ENCODE results near the gene PTPRK. TPM values are rescaled to one million over a fixed set of nuclear protein-coding genes. Genes with fewer than 3 reads are reported as not detected.

PTPRK gene
- polyA plus RNA-seq, 1 experiment: 37.8 TPM

- Histone ChIP-seq H3K4me3 (ENCODE audit: low read depth, low read length) (no peak overlapping the region), H3K27me3 (ENCODE audit: control insufficient read depth, insufficient read depth, low read length) (no peaks in the 10 kb centered on the region), H3K9me3 (ENCODE audit: control insufficient read depth, insufficient read depth, low read length) (no peaks in the 10 kb centered on the region), H3K27ac (ENCODE audit: low read depth, low read length) (no peak overlapping the region)
- POLR2A ChIA-PET: no interaction called here
- TF ChIP-seq CTCF (IDR thresholded peaks at IDR 0.05; ENCODE audit: low read depth, low read length): no peak
- DNase-seq (ENCODE audit: low read depth, low spot score): no peak
- CTCF ChIA-PET: no interaction called here
Measured at GRCh38 chr6:128158496-128158895, 361.9 kb downstream of the PTPRK start.

DNA sequence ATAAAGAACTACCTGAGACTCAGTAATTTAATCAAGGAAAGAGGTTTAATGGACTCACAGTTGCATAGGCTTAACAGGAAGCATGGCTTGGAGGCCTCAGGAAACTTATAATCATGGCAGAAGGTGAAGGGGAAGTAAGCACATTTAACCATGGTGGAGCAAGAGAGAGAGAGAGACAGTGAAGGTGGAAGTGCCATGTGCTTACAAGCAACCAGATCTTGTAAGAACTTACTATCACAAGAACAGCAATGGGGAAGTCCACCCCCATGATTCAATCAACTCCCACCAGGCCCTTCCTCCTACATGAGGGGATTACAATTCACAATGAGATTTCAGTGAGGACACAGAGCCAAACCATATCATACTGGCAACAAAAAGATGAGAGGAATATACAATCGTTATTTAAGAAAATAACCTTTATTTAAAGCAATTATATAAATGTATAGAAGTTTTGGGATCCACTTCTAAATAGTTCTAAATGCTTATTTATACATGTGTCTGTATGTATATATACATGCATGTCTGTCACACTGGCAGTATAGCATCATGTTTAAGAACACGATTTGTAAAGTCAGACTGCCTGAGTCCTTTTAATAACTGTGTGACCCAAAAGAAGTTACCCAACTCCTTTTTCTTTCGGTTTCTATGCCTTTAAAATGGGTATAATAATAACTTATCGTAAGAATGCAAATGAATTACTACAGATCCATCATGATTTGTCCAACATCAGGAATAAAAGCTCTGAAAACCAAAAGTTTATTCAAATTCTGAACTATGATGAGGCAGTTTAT, 363.9 kb downstream of the PTPRK start:
- no peak for TF ChIP-seq CTCF (IDR thresholded peaks at IDR 0.05; ENCODE audit: low read depth, low read length)
- POLR2A ChIA-PET: no interaction called here

DNA sequence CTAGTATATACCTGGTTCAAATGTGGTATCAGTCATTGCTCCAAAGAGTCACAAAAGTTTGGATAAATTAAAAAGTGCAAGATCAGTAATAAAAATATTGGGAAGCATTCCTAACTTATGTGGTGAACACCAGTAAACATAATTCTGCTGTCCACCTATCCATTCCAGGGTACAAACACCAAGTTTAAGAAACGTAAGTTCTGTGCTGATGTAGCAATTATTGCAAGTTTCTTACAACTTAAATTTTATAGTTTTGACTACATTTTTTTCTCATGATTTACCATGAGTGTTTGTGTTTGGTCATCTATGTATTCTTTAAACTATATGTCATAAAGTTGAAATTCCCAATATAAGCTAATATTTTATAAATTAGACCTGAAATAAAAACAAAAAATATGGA, 364.6 kb downstream of the PTPRK start:
- no peaks in the 10 kb centered on the region for H3K27me3 ChIP-seq (ENCODE audit: control insufficient read depth, insufficient read depth, low read length)
- H3K27ac ChIP-seq (ENCODE audit: low read depth, low read length): no peak overlapping the region
- no peaks in the 10 kb centered on the region for H3K9me3 ChIP-seq (ENCODE audit: control insufficient read depth, insufficient read depth, low read length)
- no peak overlapping the region for H3K4me3 ChIP-seq (ENCODE audit: low read depth, low read length)
- no peak for TF ChIP-seq CTCF (IDR thresholded peaks at IDR 0.05; ENCODE audit: low read depth, low read length)
- ChIA-PET CTCF (no interaction called here), POLR2A (no interaction called here)
- DNase-seq (ENCODE audit: low read depth, low spot score): no peak

More for the DNA sequence above, 363.9 kb downstream of the PTPRK start:
- CTCF ChIA-PET: no interaction called here
- Histone ChIP-seq H3K27me3 (ENCODE audit: control insufficient read depth, insufficient read depth, low read length) (no peaks in the 10 kb centered on the region), H3K9me3 (ENCODE audit: control insufficient read depth, insufficient read depth, low read length) (no peaks in the 10 kb centered on the region), H3K27ac (ENCODE audit: low read depth, low read length) (no peak overlapping the region), H3K4me3 (ENCODE audit: low read depth, low read length) (no peak overlapping the region)
- DNase-seq (ENCODE audit: low read depth, low spot score): no peak

GRCh38 chr6:128152551-128152950, 367.8 kb downstream of the PTPRK start:
- H3K4me3 ChIP-seq (ENCODE audit: low read depth, low read length): no peak overlapping the region
- CTCF ChIA-PET: no interaction called here
- POLR2A ChIA-PET: no interaction called here
- H3K9me3 ChIP-seq (ENCODE audit: control insufficient read depth, insufficient read depth, low read length): no peaks in the 10 kb centered on the region
- no peak overlapping the region for H3K27ac ChIP-seq (ENCODE audit: low read depth, low read length)
- no peak for DNase-seq (ENCODE audit: low read depth, low spot score)
- no peak for TF ChIP-seq CTCF (IDR thresholded peaks at IDR 0.05; ENCODE audit: low read depth, low read length)
- no peaks in the 10 kb centered on the region for H3K27me3 ChIP-seq (ENCODE audit: control insufficient read depth, insufficient read depth, low read length)

- H3K9me3 ChIP-seq (ENCODE audit: control insufficient read depth, insufficient read depth, low read length): no peaks in the 10 kb centered on the region
- CTCF ChIA-PET: no interaction called here
- TF ChIP-seq CTCF (IDR thresholded peaks at IDR 0.05; ENCODE audit: low read depth, low read length): no peak
- no peak overlapping the region for H3K4me3 ChIP-seq (ENCODE audit: low read depth, low read length)
- POLR2A ChIA-PET: no interaction called here
- DNase-seq (ENCODE audit: low read depth, low spot score): no peak
- no peak overlapping the region for H3K27ac ChIP-seq (ENCODE audit: low read depth, low read length)
- H3K27me3 ChIP-seq (ENCODE audit: control insufficient read depth, insufficient read depth, low read length): no peaks in the 10 kb centered on the region
Measured at GRCh38 chr6:128150376-128150775, 370.0 kb downstream of the PTPRK start.
